Small intestine (tissue), 7 donors: ENCODE results near the gene GRIK2. TPM values are rescaled to one million over a fixed set of nuclear protein-coding genes. Genes with fewer than 3 reads are reported as not detected.

Experiments used
- DNase-seq, 2 donors: peaks; one replicate each; pipeline versions ENCODE4 v3.0.0 to v3.0.0-alpha.2; 2013
- FAIRE-seq: peaks from 2 replicates; lab custom pipeline; 2012; peaks lifted over from hg19 to GRCh38; lab: Jason Lieb, UNC
- H3K27ac ChIP-seq, 3 donors: one replicate each; pipeline ENCODE4 v1.5.1; 2013; ENCODE audit warnings: low read length in 2 of 3, mild to moderate bottlenecking in 2 of 3, control low read depth in 1 of 3, inconsistent platforms in 1 of 3, low read depth in 1 of 3, moderate library complexity in 1 of 3
- H3K27me3 ChIP-seq, 3 donors: one replicate each; pipeline ENCODE4 v1.6.1; 2013; ENCODE audit warnings: low read length in 3 of 3, inconsistent platforms in 1 of 3; ENCODE audit not compliant: control insufficient read depth in 3 of 3, insufficient read depth in 3 of 3
- H3K36me3 ChIP-seq, 3 donors: one replicate each; pipeline ENCODE4 v1.6.1; 2013; ENCODE audit warnings: low read length in 3 of 3, inconsistent platforms in 1 of 3, low read depth in 1 of 3, mild to moderate bottlenecking in 1 of 3, moderate library complexity in 1 of 3; ENCODE audit not compliant: control insufficient read depth in 3 of 3, insufficient read depth in 2 of 3
- H3K4me1 ChIP-seq, 3 donors: one replicate each; pipeline ENCODE4 v1.6.1; 2013; ENCODE audit warnings: low read length in 2 of 3, inconsistent platforms in 1 of 3, low read depth in 1 of 3, mild to moderate bottlenecking in 1 of 3, moderate library complexity in 1 of 3; ENCODE audit not compliant: control insufficient read depth in 3 of 3, insufficient read depth in 2 of 3
- H3K4me3 ChIP-seq, 3 donors: one replicate each; pipeline ENCODE4 v1.5.1; 2013; ENCODE audit warnings: low read length in 3 of 3, control low read depth in 1 of 3, inconsistent platforms in 1 of 3, low read depth in 1 of 3, mild to moderate bottlenecking in 1 of 3, moderate library complexity in 1 of 3
- H3K9me3 ChIP-seq, 2 donors: one replicate each; pipeline ENCODE4 v1.6.1; 2013; ENCODE audit warnings: low read depth in 1 of 2, low read length in 1 of 2; ENCODE audit not compliant: control insufficient read depth in 2 of 2, insufficient read depth in 1 of 2
- WGBS, 3 donors: extraction: QIAGEN DNeasy Blood & Tissue Kit; methylation state at CpG; one replicate each; pipeline ENCODE4 v1.1.7; 2013; 5-methylcytosine and 5-hydroxymethylcytosine counted together
- polyA plus RNA-seq, 4 donors: library from polyadenylated mRNA; stranded (reverse) in 3 of 4; unstranded in 1 of 4; fragments of 200-250 nt in 3 of 4; fragments of 120-200 nt in 1 of 4; gene quantifications; one replicate each; pipeline versions ENCODE4 v1.2.1 to v1.2.3, GENCODE V29; 2013
- donor health status: healthy with polysubstance abuse.
- donor health status: control.
- donor health status: control.
- donor health status: Bipolar disorder and iron deficiency.
- donor health status: healthy.

The GRIK2 gene
- polyA plus RNA-seq, 4 donors, result 0.27 to 1.4 (median 0.54) TPM; not detected in 1

GRCh38 chr6:101784094-101784493 is 390.6 kb downstream of the GRIK2 start:
- Histone ChIP-seq H3K36me3 (no peaks in the 10 kb centered on the region), H3K9me3 (no peaks in the 10 kb centered on the region), H3K27me3 (no peaks in the 10 kb centered on the region), H3K4me3 (no peak overlapping the region), H3K4me1 (no peaks in the 10 kb centered on the region), H3K27ac (no peak overlapping the region)
- WGBS, 3 donors, result 42 to 78% (median 56%) methylated on average over 2 of the region's 2 CpGs
- FAIRE-seq (no peak), DNase-seq (no peak)

- no peak overlapping the region for H3K27ac ChIP-seq
- H3K9me3 ChIP-seq, result no peaks in the 10 kb centered on the region
- 88 to 91% (median 89%) methylated on average over 5 of the region's 5 CpGs for WGBS, 3 donors
- DNase-seq, result no peak
- H3K4me1 ChIP-seq, result no peaks in the 10 kb centered on the region
- H3K4me3 ChIP-seq, result no peak overlapping the region
- FAIRE-seq, result no peak
- H3K36me3 ChIP-seq, result no peaks in the 10 kb centered on the region
- no peaks in the 10 kb centered on the region for H3K27me3 ChIP-seq
These were observed 406.0 kb downstream of the GRIK2 start for GRCh38 chr6:101799531-101799930.

GRCh38 chr6:101800598-101800997 is 407.1 kb downstream of the GRIK2 start:
- FAIRE-seq, result no peak
- WGBS, 3 donors, result 38 to 62% (median 39%) methylated on average over 3 of the region's 3 CpGs
- Histone ChIP-seq H3K9me3 (no peaks in the 10 kb centered on the region), H3K4me1 (no peaks in the 10 kb centered on the region), H3K36me3 (no peaks in the 10 kb centered on the region), H3K27me3 (no peaks in the 10 kb centered on the region), H3K4me3 (no peak overlapping the region), H3K27ac (no peak overlapping the region)
- no peak for DNase-seq

GRCh38 chr6:101803136-101803535 is 409.6 kb downstream of the GRIK2 start:
- 20 to 59% (median 56%) methylated on average over 1 of the region's 1 CpG for WGBS, 3 donors
- no peaks in the 10 kb centered on the region for H3K9me3 ChIP-seq
- no peak for DNase-seq
- no peaks in the 10 kb centered on the region for H3K4me1 ChIP-seq
- no peak for FAIRE-seq
- H3K4me3 ChIP-seq, result no peak overlapping the region
- H3K27ac ChIP-seq, result no peak overlapping the region
- no peaks in the 10 kb centered on the region for H3K27me3 ChIP-seq
- H3K36me3 ChIP-seq, result no peaks in the 10 kb centered on the region

- WGBS, 3 donors, result 68 to 78% (median 77%) methylated on average over 1 of the region's 1 CpG
- no peaks in the 10 kb centered on the region for H3K9me3 ChIP-seq
- no peaks in the 10 kb centered on the region for H3K36me3 ChIP-seq
- no peaks in the 10 kb centered on the region for H3K27me3 ChIP-seq
- H3K27ac ChIP-seq, result no peak overlapping the region
- DNase-seq (no peak), FAIRE-seq (no peak)
- no peak overlapping the region for H3K4me3 ChIP-seq
- no peaks in the 10 kb centered on the region for H3K4me1 ChIP-seq
These were observed 412.7 kb downstream of the GRIK2 start for GRCh38 chr6:101806241-101806640.

GRCh38 chr6:101811108-101811507 is 417.6 kb downstream of the GRIK2 start:
- FAIRE-seq, result peak; percentile 33
- no peaks in the 10 kb centered on the region for H3K9me3 ChIP-seq
- no peaks in the 10 kb centered on the region for H3K36me3 ChIP-seq
- no peak overlapping the region for H3K4me3 ChIP-seq
- DNase-seq, result no peak
- no peaks in the 10 kb centered on the region for H3K27me3 ChIP-seq
- H3K27ac ChIP-seq, result no peak overlapping the region
- no peaks in the 10 kb centered on the region for H3K4me1 ChIP-seq

GRCh38 chr6:101816716-101817115 is 423.2 kb downstream of the GRIK2 start:
- WGBS, 3 donors, result 83 to 95% (median 93%) methylated on average over 3 of the region's 3 CpGs
- Histone ChIP-seq H3K27ac (no peak overlapping the region), H3K4me1 (no peaks in the 10 kb centered on the region), H3K9me3 (no peaks in the 10 kb centered on the region), H3K27me3 (no peaks in the 10 kb centered on the region), H3K36me3 (no peaks in the 10 kb centered on the region), H3K4me3 (no peak overlapping the region)
- no peak for FAIRE-seq
- no peak for DNase-seq

GRCh38 chr6:101818051-101818450 is 424.5 kb downstream of the GRIK2 start:
- H3K27me3 ChIP-seq, result no peaks in the 10 kb centered on the region
- FAIRE-seq (no peak), DNase-seq (no peak)
- H3K4me3 ChIP-seq, result no peak overlapping the region
- no peaks in the 10 kb centered on the region for H3K9me3 ChIP-seq
- no peaks in the 10 kb centered on the region for H3K4me1 ChIP-seq
- no peak overlapping the region for H3K27ac ChIP-seq
- WGBS, 3 donors, result 58 to 64% (median 62%) methylated on average over 6 of the region's 6 CpGs
- H3K36me3 ChIP-seq, result no peaks in the 10 kb centered on the region

- 63 to 78% (median 77%) methylated on average over 5 of the region's 5 CpGs for WGBS, 3 donors
- Histone ChIP-seq H3K27me3 (no peaks in the 10 kb centered on the region), H3K9me3 (no peaks in the 10 kb centered on the region), H3K4me3 (no peak overlapping the region), H3K27ac (no peak overlapping the region), H3K36me3 (no peaks in the 10 kb centered on the region), H3K4me1 (no peaks in the 10 kb centered on the region)
- FAIRE-seq (no peak), DNase-seq (no peak)
These were observed 431.2 kb downstream of the GRIK2 start for GRCh38 chr6:101824551-101825345.
